Cardiac septum (tissue), 1 donor: ENCODE results near the gene EVA1C. TPM values are rescaled to one million over a fixed set of nuclear protein-coding genes. Genes with fewer than 3 reads are reported as not detected.
"Not testable (repeated sequence)": the region's sequence is repeated elsewhere in the genome, so short reads cannot be mapped to it uniquely, and the experiment has no call there.

Experiments
- DNase-seq: peaks from one replicate; pipeline ENCODE4 v3.0.0-alpha.2; 2020; ENCODE audit warnings: low spot score
- intact Hi-C: fragments of 100-400 bp; cut with DNase I; formaldehyde crosslinking; loops from one replicate; pipeline ENCODE4 v1.14.0; 2022
- long read RNA-seq: library from polyadenylated mRNA; unstranded; transcript quantifications from one replicate; pipeline ENCODE4 v2.0.0, GENCODE V29; 2021
- total RNA-seq: library from RNA; stranded (reverse); fragmentation: NEBNext Ultra II Directional; extraction: Animal tissue kit (Norgen Biotek cat#: 25700); gene quantifications from one replicate; pipeline ENCODE4 v1.2.1, GENCODE V29; 2021
- donor health status: DM: no; HTN: no; CAD: no.

The EVA1C gene
- 15.4 TPM for total RNA-seq
- long read RNA-seq, transcript EVA1C-201 (8 exons, 1,998 nt), result minor isoform, 5 of 31 reads
- long read RNA-seq, transcript EVA1C-202 (8 exons, 1,668 nt), result major isoform, 6 of 31 reads
- long read RNA-seq, partial matches to known transcripts, result 1 of 31 reads
- long read RNA-seq, other reads (novel, unspliced or antisense), result 17 of 31 reads

DNA sequence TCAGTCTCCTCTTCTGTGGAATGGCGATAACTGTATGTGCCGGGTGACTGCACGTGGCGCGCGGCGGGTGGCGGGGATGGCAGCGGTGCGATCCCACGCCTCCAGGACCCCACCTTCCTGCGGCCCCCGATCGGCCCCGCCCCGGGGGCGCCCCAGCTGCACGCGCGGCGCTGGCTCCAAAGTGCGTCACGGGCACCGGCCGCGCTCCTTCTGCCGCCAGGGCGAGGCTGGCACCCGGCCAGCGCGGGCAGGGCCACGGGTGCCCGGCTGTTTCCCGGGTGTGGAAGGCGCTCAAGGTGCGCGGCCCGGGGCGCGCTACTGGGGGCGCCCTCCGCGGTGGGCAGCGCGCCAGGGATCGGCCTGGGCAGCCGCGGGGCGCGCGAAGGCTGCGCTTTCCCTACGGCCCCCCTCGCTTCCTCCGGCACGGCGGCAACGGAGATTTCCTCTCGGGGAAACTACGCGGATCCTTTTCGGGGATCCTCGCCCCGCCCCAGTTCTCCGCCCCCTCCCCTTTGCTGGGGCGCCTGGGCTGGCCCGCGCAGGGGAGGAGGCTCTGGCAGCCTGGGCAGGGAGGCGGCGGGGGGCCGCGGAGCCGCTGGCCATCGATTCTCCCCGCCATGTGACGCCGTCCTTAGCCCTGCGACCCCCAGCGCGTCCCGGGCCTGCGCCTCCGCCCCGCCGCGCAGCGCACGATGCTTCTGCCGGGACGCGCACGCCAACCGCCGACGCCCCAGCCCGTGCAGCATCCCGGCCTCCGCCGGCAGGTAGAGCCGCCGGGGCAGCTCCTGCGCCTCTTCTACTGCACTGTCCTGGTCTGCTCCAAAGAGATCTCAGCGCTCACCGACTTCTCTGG is at the start of gene EVA1C:
Gene EVA1C (plus strand): TSS at position 545 of the 853 bp plus-strand sequence. CDS start 148 bp downstream, at position 693.
- DNase-seq, result peak; percentile 79
- intact Hi-C loops, result loop anchor here (1.0 to 5.0 kb wide), 3 partner anchors 40 to 109 kb away; no protein-coding TSS in a partner anchor

DNA sequence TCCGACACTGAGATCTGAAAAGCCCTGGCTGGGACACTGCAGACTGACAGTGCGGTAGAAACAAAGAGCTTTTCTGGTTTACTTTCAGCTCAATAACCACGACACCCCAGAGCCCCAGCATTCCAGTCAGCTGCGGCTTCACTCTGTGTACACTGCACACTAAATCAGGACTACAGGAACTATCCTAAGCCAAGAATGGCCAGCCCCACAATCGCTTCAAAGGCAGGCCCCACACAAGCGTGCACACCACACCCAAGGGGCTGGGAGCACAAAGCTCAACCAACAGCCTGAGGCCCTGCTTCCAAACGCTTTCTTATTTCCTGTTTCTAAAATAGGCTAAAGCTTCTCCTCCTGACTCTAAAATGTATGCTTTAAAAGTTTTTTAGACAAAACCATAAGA is 48.1 kb upstream of the EVA1C start:
- DNase-seq, result no peak
- intact Hi-C loops, result no loop called here

DNA sequence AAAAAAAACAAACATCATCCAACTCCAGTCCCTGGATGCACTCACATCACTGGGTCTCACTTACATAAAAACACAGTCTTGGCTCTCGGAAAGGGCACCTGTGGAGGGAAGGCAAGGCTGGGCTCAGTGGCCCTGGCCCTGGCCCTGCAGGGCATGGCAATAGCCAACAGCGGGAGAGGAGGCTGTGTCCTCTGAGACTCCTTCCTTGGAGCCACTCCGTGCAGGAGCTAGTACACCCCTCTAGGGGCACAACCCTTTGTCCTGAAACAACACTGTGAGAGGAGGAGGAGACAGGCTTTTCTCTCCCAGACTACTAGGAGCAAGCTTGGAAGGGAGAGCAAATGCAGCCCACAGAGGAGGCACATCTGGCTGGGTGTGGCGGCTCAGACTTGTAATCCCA is 47.7 kb upstream of the EVA1C start:
- intact Hi-C loops, result loop anchor here (5.0 kb wide), 1 partner anchor 32 kb away; no protein-coding TSS in a partner anchor
- DNase-seq, result no peak

- DNase-seq, result no peak
- intact Hi-C loops, result loop anchor here (5.0 kb wide), 1 partner anchor 34 kb away; no protein-coding TSS in a partner anchor
These were observed 46.3 kb upstream of the EVA1C start for GRCh38 chr21:32366191-32366590.

DNA sequence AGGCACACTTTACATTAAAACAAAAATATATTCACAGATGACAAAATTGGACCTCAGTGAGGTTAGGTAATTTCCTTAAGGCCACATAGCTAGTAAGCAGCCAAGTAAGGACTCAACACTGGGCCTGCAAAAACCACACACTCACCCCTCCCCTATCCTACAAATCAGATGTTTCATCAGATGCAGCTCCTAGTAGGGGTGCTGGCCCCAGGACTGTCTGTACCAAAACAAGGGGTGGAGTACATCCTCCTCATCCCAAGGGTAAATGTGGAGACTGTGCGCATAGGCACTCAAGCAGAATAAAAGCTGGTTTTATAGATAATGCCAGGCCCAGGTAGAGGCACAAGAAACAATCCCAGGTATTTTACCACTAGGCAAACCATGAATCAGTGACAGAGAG is 45.3 kb upstream of the EVA1C start:
- no peak for DNase-seq
- intact Hi-C loops, result loop anchor here (5.0 kb wide), 1 partner anchor 35 kb away; no protein-coding TSS in a partner anchor

DNA sequence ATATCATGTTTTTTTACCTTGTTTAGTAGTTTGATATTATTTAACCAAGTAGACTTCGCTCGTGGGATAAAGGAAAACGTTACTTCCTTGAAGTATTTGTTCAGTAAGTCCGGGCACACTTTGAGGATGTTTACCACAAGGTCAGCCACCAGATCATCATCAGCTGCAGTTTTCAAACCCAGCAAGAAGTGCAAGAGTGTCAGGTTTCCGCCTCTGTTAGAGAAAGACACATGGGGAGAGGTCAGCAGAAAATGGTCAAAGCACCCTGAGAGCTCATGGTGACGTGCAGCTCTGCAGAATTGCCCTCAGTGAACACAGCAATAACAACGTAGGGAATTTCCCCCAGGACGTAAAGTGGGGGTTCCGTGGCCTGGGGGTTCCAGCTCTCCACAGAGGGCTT is 44.1 kb upstream of the EVA1C start:
- DNase-seq, result no peak
- intact Hi-C loops, result loop anchor here (5.0 kb wide), 1 partner anchor 36 kb away; no protein-coding TSS in a partner anchor

DNA sequence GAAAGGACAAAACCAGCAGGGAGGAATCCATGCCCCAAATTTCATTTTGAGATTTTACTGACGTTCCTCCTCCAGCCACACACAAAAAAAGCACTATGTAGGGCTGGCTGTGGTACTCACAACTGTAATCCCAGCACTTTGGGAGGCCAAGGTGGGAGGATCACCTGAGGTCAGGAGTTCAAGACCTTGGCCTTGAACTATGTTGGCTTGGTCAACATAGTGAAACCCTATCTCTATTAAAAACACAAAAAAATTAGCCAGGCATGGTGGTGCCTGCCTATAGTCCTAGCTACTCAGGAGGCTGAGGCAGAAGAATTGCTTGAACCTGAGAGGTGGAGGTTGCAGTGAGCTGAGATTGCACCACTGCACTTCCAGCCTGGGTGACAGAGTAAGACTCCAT is 43.5 kb upstream of the EVA1C start:
- intact Hi-C loops, result loop anchor here (5.0 kb wide), 1 partner anchor 37 kb away; no protein-coding TSS in a partner anchor
- not testable (repeated sequence) for DNase-seq

DNA sequence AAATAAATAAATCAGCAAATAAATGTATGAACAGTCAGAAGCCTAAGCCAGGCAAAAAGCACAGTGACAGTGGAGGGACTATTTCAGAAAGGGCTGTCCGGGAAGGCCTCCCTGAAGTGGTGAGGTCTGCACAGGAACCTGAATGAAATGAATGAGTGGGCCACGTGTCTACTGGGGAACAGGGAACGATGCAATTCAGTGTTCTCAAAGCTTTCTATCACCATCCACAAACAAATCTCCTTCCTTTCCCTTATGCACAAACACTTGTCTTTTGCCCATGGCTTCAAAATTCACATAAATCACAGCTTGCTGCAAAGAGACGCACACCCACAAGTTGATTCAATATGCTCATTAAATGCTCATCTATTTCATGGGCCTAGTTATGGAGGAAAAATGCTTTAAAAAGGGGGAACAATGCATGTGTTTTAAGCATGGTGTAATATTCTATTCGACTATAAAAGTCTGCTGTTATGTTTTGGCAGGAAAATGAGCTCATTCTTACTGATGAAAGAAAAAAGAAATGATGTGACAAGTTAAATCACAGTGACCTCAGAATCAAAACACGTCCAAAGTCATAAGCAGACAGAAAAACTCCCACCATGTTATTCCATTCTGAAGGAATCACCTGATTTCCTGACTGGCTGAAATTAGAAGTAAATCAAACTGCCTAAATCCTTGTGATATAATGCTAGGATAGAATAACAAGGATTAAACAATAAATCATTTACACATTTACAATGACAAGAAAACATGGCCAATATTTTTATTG is 41.3 kb upstream of the EVA1C start:
- intact Hi-C loops, result no loop called here
- no peak for DNase-seq

- intact Hi-C loops, result no loop called here
- no peak for DNase-seq
These were observed 40.6 kb upstream of the EVA1C start for GRCh38 chr21:32371913-32372314.

GRCh38 chr21:32372755-32373154 is 39.8 kb upstream of the EVA1C start:
- no peak for DNase-seq
- intact Hi-C loops, result no loop called here

DNA sequence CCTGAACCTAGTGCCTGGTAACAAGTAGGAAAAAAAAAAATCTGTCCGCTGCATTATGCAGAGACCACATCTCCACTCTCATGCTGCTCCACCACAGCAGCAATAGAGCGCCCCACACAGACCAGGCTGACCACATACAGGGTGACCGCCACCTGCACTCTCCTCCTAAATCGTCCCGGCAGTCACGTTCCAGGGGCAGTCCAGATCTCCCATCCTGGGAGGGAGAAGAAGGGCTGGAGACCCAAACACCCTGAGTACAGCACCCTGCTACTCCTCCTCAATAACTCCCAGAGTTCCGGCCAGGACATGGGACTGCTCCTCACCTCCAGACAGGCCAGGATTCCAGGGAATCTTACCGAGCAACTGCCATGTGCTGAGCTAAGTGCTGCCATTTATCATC is 35.0 kb upstream of the EVA1C start:
- no peak for DNase-seq
- intact Hi-C loops, result no loop called here

- no peak for DNase-seq
- intact Hi-C loops, result no loop called here
These were observed 34.5 kb upstream of the EVA1C start for GRCh38 chr21:32377991-32378390.

DNA sequence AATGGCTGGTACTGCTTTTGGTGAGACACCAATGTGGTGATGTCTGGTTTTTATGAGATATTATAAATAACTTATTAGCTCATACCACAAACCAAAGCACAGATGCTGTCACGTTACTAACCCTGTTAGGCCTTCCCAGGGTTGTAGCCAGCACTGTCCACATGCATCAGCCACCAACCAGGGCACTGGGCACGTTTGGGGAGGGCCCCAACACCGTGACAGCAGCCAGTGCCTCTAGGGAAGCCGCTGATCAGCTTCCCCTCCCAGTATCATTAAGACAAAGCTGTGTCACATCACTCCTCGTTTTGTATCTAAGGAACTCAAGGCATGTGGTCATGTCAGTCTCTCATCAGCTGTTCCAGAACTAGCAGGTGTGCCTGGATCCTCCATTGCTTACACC is 33.5 kb upstream of the EVA1C start:
- intact Hi-C loops, result no loop called here

DNA sequence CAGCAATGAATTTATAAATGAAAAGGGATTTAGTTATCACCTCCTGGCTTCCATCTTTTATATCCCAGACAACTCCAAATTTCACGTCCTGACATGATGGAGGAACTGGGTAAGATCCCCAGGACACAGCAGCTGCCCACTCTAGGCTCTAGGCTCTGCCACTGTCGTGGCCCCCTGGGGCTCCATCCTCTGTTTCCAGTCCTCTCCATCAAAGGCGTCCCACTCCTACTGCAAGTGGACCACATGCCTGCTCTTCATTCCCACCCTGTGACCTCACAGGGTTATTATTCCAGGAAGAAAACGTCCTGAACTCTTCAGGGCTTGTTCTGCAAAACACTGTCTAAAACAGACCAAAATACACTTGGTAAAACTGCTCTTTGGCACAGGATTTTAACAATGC is 31.6 kb upstream of the EVA1C start:
- intact Hi-C loops, result no loop called here
- DNase-seq, result no peak

More for the DNA sequence above, 33.5 kb upstream of the EVA1C start:
- no peak for DNase-seq

GRCh38 chr21:32381571-32381970 is 30.9 kb upstream of the EVA1C start:
- no peak for DNase-seq
- intact Hi-C loops, result no loop called here

DNA sequence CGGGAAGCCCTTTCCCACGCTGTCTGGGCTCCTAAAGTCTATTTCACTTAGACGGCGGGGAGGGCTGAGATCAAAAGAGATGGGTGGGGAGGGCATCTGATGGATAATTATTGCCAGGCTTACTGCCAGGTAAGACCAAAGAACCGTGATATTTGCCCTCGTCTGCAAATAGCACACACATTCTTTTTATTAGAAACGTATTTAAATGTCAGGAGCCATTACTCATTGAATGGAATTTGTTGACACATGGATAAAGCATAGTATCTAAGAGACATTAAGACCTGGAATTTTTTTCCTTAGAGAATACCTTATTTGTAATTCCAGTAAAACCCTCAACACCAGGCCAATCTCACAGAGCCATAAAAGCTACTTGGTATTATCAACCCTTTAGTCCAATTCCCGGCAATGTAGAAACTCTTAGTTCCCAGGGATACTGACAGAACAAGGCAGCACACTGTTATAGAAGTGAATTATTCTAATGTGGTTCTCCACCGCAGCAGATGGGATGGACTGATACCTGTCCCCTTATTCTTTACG is 30.3 kb upstream of the EVA1C start:
- no peak for DNase-seq
- intact Hi-C loops, result no loop called here

DNA sequence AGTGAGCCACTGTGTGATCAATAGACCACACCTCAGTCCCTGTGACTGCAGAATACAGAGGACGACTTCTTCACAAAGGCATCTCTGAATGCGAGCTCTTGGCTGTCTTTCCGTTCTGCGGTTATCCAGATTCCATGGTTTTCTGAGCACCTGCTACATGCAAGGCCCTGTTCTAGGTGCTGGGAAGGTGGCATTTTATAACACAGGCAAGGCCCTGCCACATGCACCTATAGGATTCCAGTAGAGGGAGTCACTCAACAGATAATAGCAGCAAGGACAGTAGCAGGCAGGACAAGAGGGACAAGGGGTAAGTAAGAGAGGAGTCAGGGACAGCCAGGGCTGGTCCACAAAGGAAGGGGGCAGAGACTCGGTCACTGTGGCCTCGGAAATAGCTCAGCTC is 28.7 kb upstream of the EVA1C start:
- DNase-seq, result no peak
- intact Hi-C loops, result no loop called here

- intact Hi-C loops, result no loop called here
- DNase-seq, result no peak
These were observed 26.2 kb upstream of the EVA1C start for GRCh38 chr21:32386195-32386870.

DNA sequence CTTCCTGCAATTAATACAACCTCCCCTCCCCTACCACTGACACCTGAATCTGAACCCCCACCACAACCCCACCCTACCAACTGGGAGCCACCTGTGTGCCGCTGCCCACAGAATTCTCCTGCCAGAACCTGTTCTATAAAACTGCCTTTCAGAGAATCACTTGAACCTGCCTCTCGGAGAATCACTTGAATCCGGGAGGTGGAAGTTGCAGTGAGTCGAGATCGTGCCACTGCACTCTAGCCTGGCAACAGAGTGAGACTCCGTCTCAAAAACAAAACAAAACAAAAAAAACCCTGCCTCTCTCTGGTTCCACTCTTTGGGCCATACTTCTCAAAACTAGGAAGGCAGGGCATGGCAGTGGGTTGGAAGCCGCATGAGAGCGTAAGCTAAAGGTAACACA is 25.4 kb upstream of the EVA1C start:
- intact Hi-C loops, result no loop called here
- no peak for DNase-seq
